Panc1 (cell line): ENCODE measurements around the gene GMPPA. TPM values are rescaled to one million over a fixed set of nuclear protein-coding genes. Genes with fewer than 3 reads are reported as not detected.

Experiments used
- ATAC-seq: fragments of 200-7000 bp; cut with Tn5 transposase; 2 replicates; pipeline ENCODE4 v1.9.1; 2020; ENCODE audit warnings: mild to moderate bottlenecking, moderate library complexity
- BruUV-seq: library from RNA; stranded (reverse); fragments of 400-500 nt; replicated peaks from 2 replicates; lab custom pipeline; 2021; lab: Mats Ljungman, UMichigan
- CTCF ChIA-PET: fragments of 300-600 bp; sonication (Branson Sonifier 250); formaldehyde crosslinking; loops from one replicate; lab custom pipeline; 2022; ENCODE audit warnings: antibody characterized with exemption; lab: Charles Lee
- POLR2A ChIA-PET: fragments of 300-600 bp; sonication (Branson Sonifier 250); formaldehyde crosslinking; loops from one replicate; lab custom pipeline; 2022; ENCODE audit warnings: antibody characterized with exemption; lab: Charles Lee
- DNase-seq: peaks from one replicate; pipeline ENCODE4 v3.0.0-alpha.2; 2010; ENCODE audit warnings: low read depth, low spot score
- H3K27ac ChIP-seq: 2 replicates; pipeline ENCODE4 v1.5.1; 2011; ENCODE audit warnings: mild to moderate bottlenecking, low read length, inconsistent platforms
- H3K27me3 ChIP-seq: fragments of 200-500 bp; sonication (Bioruptor generic); 2 replicates; pipeline ENCODE4 v1.6.0; 2014; ENCODE audit warnings: low read length, inconsistent platforms; ENCODE audit not compliant: control insufficient read depth, insufficient read depth
- H3K36me3 ChIP-seq: fragments of 200-500 bp; sonication (Bioruptor generic); 2 replicates; pipeline ENCODE4 v1.5.1; 2014; ENCODE audit warnings: inconsistent platforms, mild to moderate bottlenecking, low read length, moderate library complexity; ENCODE audit not compliant: control insufficient read depth, insufficient read depth
- H3K4me1 ChIP-seq: 2 replicates; pipeline ENCODE4 v1.5.1; 2011; ENCODE audit warnings: inconsistent platforms, mild to moderate bottlenecking, low read length, moderate library complexity; ENCODE audit not compliant: control insufficient read depth, insufficient read depth
- H3K4me3 ChIP-seq, 2 experiments: 2 replicates each; pipeline ENCODE4 v1.5.1; 2011 to 2012; ENCODE audit warnings: low read depth in 2 of 2, low read length in 2 of 2, mild to moderate bottlenecking in 2 of 2, inconsistent platforms in 1 of 2, moderate library complexity in 1 of 2
- H3K9me3 ChIP-seq: fragments of 200-500 bp; sonication (Bioruptor generic); 2 replicates; pipeline ENCODE4 v1.5.1; 2014; ENCODE audit warnings: low read depth, mild to moderate bottlenecking, inconsistent platforms, low read length, moderate library complexity; ENCODE audit not compliant: control insufficient read depth, insufficient read depth
- CTCF ChIP-seq: fragments of 450-650 bp; IDR thresholded peaks from 2 replicates; pipeline ENCODE4 v1.5.1; 2017; ENCODE audit warnings: mild to moderate bottlenecking
- POLR2AphosphoS5 ChIP-seq: IDR thresholded peaks from 2 replicates; pipeline ENCODE4 v1.6.1; 2012; ENCODE audit warnings: mild to moderate bottlenecking, low read depth, low read length, moderate library complexity
- REST ChIP-seq, 2 experiments: IDR thresholded peaks; 2 replicates each; pipeline ENCODE4 v1.6.1; 2011 to 2012; ENCODE audit warnings: low read depth in 2 of 2, control low read depth in 1 of 2, low read length in 1 of 2, mild to moderate bottlenecking in 1 of 2, moderate library complexity in 1 of 2; ENCODE audit not compliant: insufficient read depth in 1 of 2
- SIN3A ChIP-seq: IDR thresholded peaks from 2 replicates; pipeline ENCODE4 v1.6.1; 2012; ENCODE audit warnings: low read depth, mild to moderate bottlenecking, low read length, moderate library complexity, borderline replicate concordance; ENCODE audit not compliant: insufficient read depth
- TCF7L2 ChIP-seq: IDR thresholded peaks from 2 replicates; pipeline ENCODE4 v1.6.1; 2011; ENCODE audit warnings: mild to moderate bottlenecking, low read depth, low read length, inconsistent platforms
- in situ Hi-C: cut with HindIII; loops from 2 replicates; pipeline ENCODE4 v1.10.0; 2016; ENCODE audit warnings: low sequenced_read_pairs, low pct_unique_long_range_greater_than_20kb
- intact Hi-C: fragments of 100-400 bp; cut with micrococcal nuclease; formaldehyde crosslinking; loops from one replicate; pipeline ENCODE4 v1.10.0; 2022; ENCODE audit not compliant: unreplicated experiment
- total RNA-seq: library from RNA; stranded (reverse); gene quantifications from one replicate; pipeline ENCODE4 v1.2.1, GENCODE V29; 2021; ENCODE audit not compliant: unreplicated experiment

Gene GMPPA
- total RNA-seq, 1 experiment from 2014 or later, result 66.2 TPM

- intact Hi-C loops (no loop called here), in situ Hi-C loops (no loop called here)
- H3K27ac ChIP-seq, result no peak overlapping the region
- DNase-seq, result no peak
- peaks cover 4% of the 10 kb centered on the region; the same call in 1 of the 2 replicates for H3K4me1 ChIP-seq
- H3K27me3 ChIP-seq, result no peaks in the 10 kb centered on the region
- no peaks in the 10 kb centered on the region for H3K9me3 ChIP-seq
- no peak for ATAC-seq
- no peaks in the 10 kb centered on the region for H3K36me3 ChIP-seq
- ChIA-PET CTCF (no interaction called here), POLR2A (no interaction called here)
- TF ChIP-seq TCF7L2 (no peak), SIN3A (no peak), POLR2AphosphoS5 (no peak), CTCF (no peak), REST (IDR thresholded peaks at IDR 0.05; ENCODE audit: insufficient read depth in 1 of 2, low read depth in 2 of 2, low read length in 1 of 2) (no peak)
- BruUV-seq, result no TSS peak
- no peak overlapping the region for H3K4me3 ChIP-seq
These were observed 27.0 kb upstream of the GMPPA start for GRCh38 chr2:219471476-219472371.

GRCh38 chr2:219472629-219473187 lies 26.0 kb upstream of the GMPPA start:
- no TSS peak for BruUV-seq
- H3K27ac ChIP-seq, result no peak overlapping the region
- H3K4me1 ChIP-seq, result peaks cover 2% of the 10 kb centered on the region; the same call in 1 of the 2 replicates
- CTCF ChIA-PET, result interaction anchor here (0.6 kb wide), 1 partner anchor 39 kb away, joined by 5 read pairs; no protein-coding TSS in a partner anchor
- H3K27me3 ChIP-seq, result no peaks in the 10 kb centered on the region
- H3K9me3 ChIP-seq, result no peaks in the 10 kb centered on the region
- POLR2A ChIA-PET, result no interaction called here
- no peaks in the 10 kb centered on the region for H3K36me3 ChIP-seq
- intact Hi-C loops, result no loop called here
- DNase-seq (no peak), ATAC-seq (no peak)
- in situ Hi-C loops, result no loop called here
- no peak for TF ChIP-seq TCF7L2
- TF ChIP-seq SIN3A, result no peak
- no peak for TF ChIP-seq CTCF
- TF ChIP-seq REST (IDR thresholded peaks at IDR 0.05; ENCODE audit: insufficient read depth in 1 of 2, low read depth in 2 of 2, low read length in 1 of 2), result no peak
- TF ChIP-seq POLR2AphosphoS5, result no peak
- no peak overlapping the region for H3K4me3 ChIP-seq
